HG03354 (cell line): Measurements from ENCODE around the gene SPCS2.
"Not testable (repeated sequence)": the region's sequence is repeated elsewhere in the genome, so short reads cannot be mapped to it uniquely, and the experiment has no call there.

Experiments
- ATAC-seq: cut with Tn5 transposase; IDR thresholded peaks from one replicate; pipeline ENCODE4 v1.9.1; 2021; ENCODE audit warnings: mild to moderate bottlenecking; ENCODE audit not compliant: unreplicated experiment, poor library complexity, severe bottlenecking

SPCS2 gene

GRCh38 chr11:74948546-74948897 is 544 bp upstream of the SPCS2 start:
- ATAC-seq = peak; percentile 12

- ATAC-seq = no peak
Measured at GRCh38 chr11:74949753-74950137, 679 bp downstream of the SPCS2 start.

GRCh38 chr11:74950374-74950969 is 1.4 kb downstream of the SPCS2 start:
- ATAC-seq = no peak

- ATAC-seq = no peak
Measured at GRCh38 chr11:74951226-74951625, 2.2 kb downstream of the SPCS2 start.

GRCh38 chr11:74952752-74953151 is 3.7 kb downstream of the SPCS2 start:
- no peak for ATAC-seq

- no peak for ATAC-seq
Measured at GRCh38 chr11:74953451-74953850, 4.4 kb downstream of the SPCS2 start.

- no peak for ATAC-seq
Measured at GRCh38 chr11:74954199-74954598, 5.1 kb downstream of the SPCS2 start.

GRCh38 chr11:74956397-74957015 is 7.4 kb downstream of the SPCS2 start:
- no peak for ATAC-seq

- no peak for ATAC-seq
Measured at GRCh38 chr11:74957937-74958629, 9.0 kb downstream of the SPCS2 start.

GRCh38 chr11:74960128-74960527 is 11.1 kb downstream of the SPCS2 start:
- not testable (repeated sequence) for ATAC-seq

GRCh38 chr11:74966651-74967050 is 17.6 kb downstream of the SPCS2 start:
- no peak for ATAC-seq

GRCh38 chr11:74970852-74971395 is 21.9 kb downstream of the SPCS2 start:
- ATAC-seq = no peak

GRCh38 chr11:74971424-74971823 is 22.4 kb downstream of the SPCS2 start:
- ATAC-seq = no peak

- ATAC-seq = no peak
Measured at GRCh38 chr11:74978041-74978440, 29.0 kb downstream of the SPCS2 start.

- ATAC-seq = no peak
Measured at GRCh38 chr11:74980634-74981033, 31.6 kb downstream of the SPCS2 start.

- ATAC-seq = no peak
Measured at GRCh38 chr11:74981888-74982287, 32.8 kb downstream of the SPCS2 start.

- no peak for ATAC-seq
Measured at GRCh38 chr11:74984070-74984469, 35.0 kb downstream of the SPCS2 start.

GRCh38 chr11:74984730-74985129 is 35.7 kb downstream of the SPCS2 start:
- ATAC-seq = no peak

GRCh38 chr11:74988541-74989259 is 39.6 kb downstream of the SPCS2 start, which contains the start of gene NEU3:
TSS of gene NEU3 (plus strand) at chr11:74988933. CDS start at chr11:74989061, 128 bp downstream.
- peak; percentile 87 for ATAC-seq

GRCh38 chr11:74989260-74989638 is 40.2 kb downstream of the SPCS2 start:
- ATAC-seq = peak; percentile 11
